ENCODE measurements around the gene URB2. TPM values are rescaled to one million over a fixed set of nuclear protein-coding genes. Genes with fewer than 3 reads are reported as not detected.

The URB2 gene
- total and polyA plus RNA-seq, 8 donors = 5.5 to 10.7 (median 7.2) TPM

DNA sequence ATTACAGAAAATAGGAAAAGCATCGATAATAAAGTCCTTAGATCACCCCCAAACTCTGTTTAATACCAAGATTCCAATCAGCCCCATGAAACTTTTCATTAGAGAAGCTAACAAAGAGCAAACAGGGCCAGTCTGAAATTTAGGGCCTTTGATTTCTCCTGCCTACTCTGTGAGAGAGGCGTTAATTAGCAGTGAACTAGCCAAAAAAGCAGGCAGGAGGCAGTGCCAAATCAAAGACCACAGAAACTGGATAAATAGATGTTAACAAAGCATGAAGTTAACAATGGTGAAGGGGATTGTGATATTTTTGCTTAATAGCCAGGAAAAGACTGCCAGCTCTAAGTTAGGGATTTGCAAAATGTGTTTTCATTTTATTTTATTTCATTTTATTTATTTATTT lies 11.3 kb upstream of the URB2 start:
- Histone ChIP-seq H3K9me3 (no peaks in the 10 kb centered on the region), H3K27me3 (no peaks in the 10 kb centered on the region), H3K36me3 (peaks cover 0 to 46% of the 10 kb centered on the region in 2 donors), H3K4me3 (no peak overlapping the region), H3K4me1 (no peaks in the 10 kb centered on the region), H3K27ac (no peak overlapping the region)
- no peak for DNase-seq
- intact Hi-C loops (cut with DNase I) = no loop called here
- ATAC-seq = no peak
- TF ChIP-seq, protein P1, sequence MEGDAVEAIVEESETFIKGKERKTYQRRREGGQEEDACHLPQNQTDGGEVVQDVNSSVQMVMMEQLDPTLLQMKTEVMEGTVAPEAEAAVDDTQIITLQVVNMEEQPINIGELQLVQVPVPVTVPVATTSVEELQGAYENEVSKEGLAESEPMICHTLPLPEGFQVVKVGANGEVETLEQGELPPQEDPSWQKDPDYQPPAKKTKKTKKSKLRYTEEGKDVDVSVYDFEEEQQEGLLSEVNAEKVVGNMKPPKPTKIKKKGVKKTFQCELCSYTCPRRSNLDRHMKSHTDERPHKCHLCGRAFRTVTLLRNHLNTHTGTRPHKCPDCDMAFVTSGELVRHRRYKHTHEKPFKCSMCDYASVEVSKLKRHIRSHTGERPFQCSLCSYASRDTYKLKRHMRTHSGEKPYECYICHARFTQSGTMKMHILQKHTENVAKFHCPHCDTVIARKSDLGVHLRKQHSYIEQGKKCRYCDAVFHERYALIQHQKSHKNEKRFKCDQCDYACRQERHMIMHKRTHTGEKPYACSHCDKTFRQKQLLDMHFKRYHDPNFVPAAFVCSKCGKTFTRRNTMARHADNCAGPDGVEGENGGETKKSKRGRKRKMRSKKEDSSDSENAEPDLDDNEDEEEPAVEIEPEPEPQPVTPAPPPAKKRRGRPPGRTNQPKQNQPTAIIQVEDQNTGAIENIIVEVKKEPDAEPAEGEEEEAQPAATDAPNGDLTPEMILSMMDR (IDR thresholded peaks at IDR 0.05) = no peak

DNA sequence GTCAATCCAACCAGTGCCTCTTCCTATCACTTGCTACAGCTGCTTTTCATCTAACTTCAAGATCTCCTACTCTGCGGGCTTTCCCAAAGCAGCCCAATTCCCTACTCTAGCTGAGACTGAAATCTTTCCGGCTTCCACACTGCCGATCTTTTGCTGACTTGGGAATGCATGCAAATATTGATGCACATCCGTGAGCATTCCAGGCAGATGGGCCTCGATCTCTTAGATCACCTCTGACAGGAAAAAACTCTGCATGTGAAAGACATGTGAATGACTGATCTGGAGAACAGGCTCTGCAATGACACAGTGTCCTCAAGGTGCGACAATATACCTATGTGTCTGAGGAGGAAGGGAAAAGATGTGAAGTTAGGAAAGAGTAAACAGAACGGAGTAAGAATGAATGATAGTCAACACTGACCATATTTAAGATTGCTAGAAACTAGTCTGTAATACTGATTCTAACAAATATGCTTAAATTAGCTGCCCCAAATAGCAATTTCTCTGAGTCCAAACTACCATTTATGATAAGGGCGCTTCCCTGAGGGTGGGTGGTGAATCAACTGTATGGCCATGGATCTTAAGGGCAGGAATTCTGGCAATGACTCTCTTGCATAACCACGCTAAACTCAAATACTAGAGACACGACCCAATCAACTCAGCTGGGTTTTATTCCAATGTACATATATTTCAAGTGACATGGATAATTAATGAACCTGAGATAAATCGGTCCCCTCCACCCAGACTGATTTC lies 8.5 kb upstream of the URB2 start:
- DNase-seq (no peak), ATAC-seq (no peak)
- H3K4me1 ChIP-seq = peaks cover 0 to 14% of the 10 kb centered on the region in 2 donors
- no peak overlapping the region for H3K27ac ChIP-seq
- peaks cover 0 to 17% of the 10 kb centered on the region in 2 donors for H3K36me3 ChIP-seq
- intact Hi-C loops (cut with DNase I) = no loop called here
- no peaks in the 10 kb centered on the region for H3K9me3 ChIP-seq
- H3K27me3 ChIP-seq = no peaks in the 10 kb centered on the region
- H3K4me3 ChIP-seq = no peak overlapping the region
- TF ChIP-seq, protein P1 (IDR thresholded peaks at IDR 0.05) = no peak

DNA sequence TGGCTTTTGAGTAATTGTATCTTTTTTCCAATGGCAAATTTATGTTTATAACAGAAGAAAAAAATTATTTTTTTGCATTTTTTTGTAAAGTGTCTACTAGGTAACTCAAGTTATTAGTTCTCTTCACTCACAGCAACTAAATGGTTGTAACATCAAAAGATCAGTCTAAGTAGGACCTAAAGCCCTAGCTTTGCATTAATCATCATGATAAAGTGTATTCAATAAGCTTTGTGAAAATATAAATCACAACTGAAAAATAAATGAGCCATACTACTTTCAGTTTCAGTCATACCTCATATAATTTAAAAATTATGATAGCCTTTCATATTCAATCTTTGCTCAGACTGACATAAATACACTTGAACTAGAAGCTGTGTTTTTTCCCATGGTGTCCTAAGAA lies 7.0 kb upstream of the URB2 start:
- Histone ChIP-seq H3K27ac (no peak overlapping the region), H3K36me3 (peaks cover 0 to 4% of the 10 kb centered on the region in 2 donors), H3K27me3 (no peaks in the 10 kb centered on the region), H3K4me3 (no peak overlapping the region), H3K9me3 (no peaks in the 10 kb centered on the region), H3K4me1 (peaks cover 0 to 28% of the 10 kb centered on the region in 2 donors)
- ATAC-seq (no peak), DNase-seq (no peak)
- intact Hi-C loops (cut with DNase I) = no loop called here
- TF ChIP-seq, protein P1 (IDR thresholded peaks at IDR 0.05) = no peak

DNA sequence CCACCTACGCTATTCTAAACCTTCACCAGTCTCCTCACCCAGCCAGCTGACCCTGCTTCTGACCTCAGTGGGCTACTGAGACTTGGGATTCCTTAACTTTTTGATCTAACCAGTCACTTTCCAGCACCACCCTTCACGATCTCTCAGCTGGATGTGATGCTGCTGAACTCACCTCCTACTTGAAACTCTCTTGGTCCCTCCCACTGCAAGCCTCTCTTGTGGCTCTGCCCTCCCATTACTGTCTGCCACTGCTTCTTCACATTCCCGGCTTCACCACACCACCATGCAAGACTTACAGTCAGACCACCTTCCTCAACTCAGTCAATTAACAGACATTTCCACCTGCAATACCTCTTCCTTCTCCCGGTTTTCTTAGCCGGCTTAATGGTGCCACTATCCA lies 6.4 kb upstream of the URB2 start:
- Histone ChIP-seq H3K27ac (no peak overlapping the region), H3K4me3 (no peak overlapping the region), H3K4me1 (peaks cover 3 to 34% of the 10 kb centered on the region in 2 donors), H3K9me3 (no peaks in the 10 kb centered on the region), H3K36me3 (no peaks in the 10 kb centered on the region), H3K27me3 (no peaks in the 10 kb centered on the region)
- DNase-seq = no peak
- intact Hi-C loops (cut with DNase I) = loop anchor here in 1 of 2 donors (5.0 kb wide), 1 partner anchor 62 kb away; the partner anchor contains the start of gene ABCB10
- ATAC-seq = no peak
- TF ChIP-seq, protein P1 (IDR thresholded peaks at IDR 0.05) = no peak

DNA sequence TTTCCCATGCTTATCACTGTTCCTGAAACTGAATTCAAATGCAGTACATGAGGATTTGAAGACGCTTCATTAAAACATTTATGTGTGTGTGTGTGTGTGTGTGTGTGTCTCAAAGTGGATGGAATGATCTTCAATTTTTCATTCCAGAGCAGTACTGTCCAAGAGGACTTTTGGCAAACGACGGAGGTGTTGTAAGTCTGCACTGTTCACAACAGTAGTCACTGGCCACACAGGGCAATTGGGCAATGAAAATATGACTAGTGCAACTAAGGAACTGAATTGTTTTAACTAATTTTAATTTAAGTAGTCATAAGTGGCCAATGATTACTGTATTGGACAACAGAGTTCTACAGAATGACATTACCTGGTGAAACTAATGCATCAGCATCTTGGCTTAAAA lies 5.2 kb upstream of the URB2 start:
- ATAC-seq (no peak), DNase-seq (no peak)
- Histone ChIP-seq H3K27ac (no peak overlapping the region), H3K36me3 (no peaks in the 10 kb centered on the region), H3K4me3 (no peak overlapping the region), H3K9me3 (no peaks in the 10 kb centered on the region), H3K4me1 (peaks cover 3 to 40% of the 10 kb centered on the region in 2 donors), H3K27me3 (no peaks in the 10 kb centered on the region)
- intact Hi-C loops (cut with DNase I) = loop anchor here in 1 of 2 donors (5.0 kb wide), 1 partner anchor 64 kb away; the partner anchor contains the start of gene ABCB10
- TF ChIP-seq, protein P1 (IDR thresholded peaks at IDR 0.05) = no peak
